H1 (cell line): ENCODE results near the gene MCC. TPM values are rescaled to one million over a fixed set of nuclear protein-coding genes. Genes with fewer than 3 reads are reported as not detected.

Experiments used
- CTCF ChIA-PET: fragments of 300-600 bp; sonication (Branson Sonifier 250); formaldehyde crosslinking; loops from one replicate; lab custom pipeline; 2021; ENCODE audit not compliant: partially characterized antibody; lab: Charles Lee
- POLR2A ChIA-PET: fragments of 300-600 bp; sonication (Branson Sonifier 250); formaldehyde crosslinking; loops from one replicate; lab custom pipeline; 2021; ENCODE audit warnings: inconsistent platforms; ENCODE audit not compliant: partially characterized antibody; lab: Charles Lee
- DNase-seq, 2 experiments: peaks; one replicate each; pipeline versions ENCODE4 v3.0.0 to v3.0.0-alpha.2; 2010 to 2022; ENCODE audit warnings: low spot score in 2 of 2, low read depth in 1 of 2, mixed read lengths in 1 of 2
- FAIRE-seq: peaks from 2 replicates; lab custom pipeline; 2011; peaks lifted over from hg19 to GRCh38; lab: Jason Lieb, UNC
- H2AFZ ChIP-seq: 2 replicates; pipeline ENCODE4 v1.8.1; 2012; ENCODE audit warnings: low read length, inconsistent platforms
- H2AK5ac ChIP-seq: 2 replicates; pipeline ENCODE4 v1.6.1; 2013; ENCODE audit warnings: low read depth, low read length
- H2BK120ac ChIP-seq: replicated peaks from 2 replicates; pipeline ENCODE3; 2013; ENCODE audit warnings: low read depth, low read length, inconsistent platforms
- H2BK12ac ChIP-seq: 2 replicates; pipeline ENCODE4 v1.6.1; 2013; ENCODE audit warnings: low read depth, low read length
- H2BK15ac ChIP-seq: 2 replicates; pipeline ENCODE4 v1.6.1; 2013; ENCODE audit warnings: low read length
- H2BK20ac ChIP-seq: 2 replicates; pipeline ENCODE4 v1.6.1; 2013; ENCODE audit warnings: low read length
- H2BK5ac ChIP-seq: 2 replicates; pipeline ENCODE4 v1.6.1; 2013; ENCODE audit warnings: low read depth, low read length
- H3K14ac ChIP-seq: 2 replicates; pipeline ENCODE4 v1.6.1; 2013; ENCODE audit warnings: inconsistent platforms; ENCODE audit not compliant: insufficient read length
- H3K18ac ChIP-seq: 2 replicates; pipeline ENCODE4 v1.6.1; 2013; ENCODE audit warnings: low read length; ENCODE audit errors: extremely low read depth
- H3K23ac ChIP-seq: 2 replicates; pipeline ENCODE4 v1.6.1; 2013; ENCODE audit warnings: inconsistent platforms; ENCODE audit not compliant: insufficient read length
- H3K23me2 ChIP-seq: 2 replicates; pipeline ENCODE4 v1.6.1; 2013; ENCODE audit warnings: low read depth, low read length
- H3K27ac ChIP-seq: 2 replicates; pipeline ENCODE4 v1.6.1; 2011; ENCODE audit warnings: low read depth, low read length, inconsistent platforms
- H3K27me3 ChIP-seq, 4 experiments: replicated peaks in 1 of 4; 1 replicate in 1 of 4; 2 replicates in 3 of 4; pipeline versions ENCODE4 v1.6.1 to v1.8.1; 2011 to 2013; ENCODE audit warnings: low read length in 3 of 4, mild to moderate bottlenecking in 3 of 4, inconsistent platforms in 2 of 4, mixed read lengths in 2 of 4, moderate library complexity in 1 of 4; ENCODE audit not compliant: control insufficient read depth in 3 of 4, insufficient read depth in 3 of 4; ENCODE audit errors: extremely low read depth in 1 of 4
- H3K36me3 ChIP-seq, 4 experiments: 2 replicates each; pipeline versions ENCODE4 v1.6.1 to v1.8.1; 2011 to 2013; ENCODE audit warnings: mild to moderate bottlenecking in 4 of 4, low read length in 3 of 4, moderate library complexity in 2 of 4, control low read depth in 1 of 4, inconsistent platforms in 1 of 4; ENCODE audit not compliant: insufficient read depth in 4 of 4, control insufficient read depth in 2 of 4
- H3K4ac ChIP-seq: replicated peaks from 2 replicates; pipeline ENCODE3; 2013; ENCODE audit warnings: low read length, low read depth, mixed read lengths, inconsistent platforms; ENCODE audit not compliant: insufficient read length
- H3K4me1 ChIP-seq, 4 experiments: replicated peaks in 1 of 4; 1 replicate in 1 of 4; 2 replicates in 3 of 4; pipeline versions ENCODE4 v1.6.1 to v1.8.1; 2011 to 2013; ENCODE audit warnings: low read length in 3 of 4, inconsistent platforms in 2 of 4, mixed read lengths in 1 of 4; ENCODE audit not compliant: insufficient read depth in 4 of 4, control insufficient read depth in 3 of 4
- H3K4me2 ChIP-seq, 2 experiments: 2 replicates each; pipeline versions ENCODE4 v1.6.1 to v1.8.1; 2011 to 2013; ENCODE audit warnings: low read depth in 2 of 2, low read length in 2 of 2, control low read depth in 1 of 2, inconsistent platforms in 1 of 2, mild to moderate bottlenecking in 1 of 2; ENCODE audit not compliant: insufficient read depth in 1 of 2
- H3K4me3 ChIP-seq, 4 experiments: fragments of 200-600, 300-600 bp in 1 of 4; sonication (generic), shearing (Covaris generic), sonication (Bioruptor Twin) in 1 of 4; 2 replicates each; pipeline versions ENCODE4 v1.5.1 to v1.8.1; 2011 to 2016; ENCODE audit warnings: low read length in 4 of 4, low read depth in 3 of 4, control low read depth in 2 of 4, inconsistent platforms in 2 of 4, mild to moderate bottlenecking in 2 of 4, mixed read lengths in 1 of 4, moderate library complexity in 1 of 4; ENCODE audit not compliant: insufficient read depth in 2 of 4; ENCODE audit errors: extremely low read depth in 1 of 4
- H3K56ac ChIP-seq: replicated peaks from 2 replicates; pipeline ENCODE3; 2013; ENCODE audit warnings: low read depth, mild to moderate bottlenecking, mixed read lengths, low read length, inconsistent platforms; ENCODE audit not compliant: insufficient read length
- H3K79me1 ChIP-seq: 2 replicates; pipeline ENCODE4 v1.6.1; 2013; ENCODE audit warnings: low read depth, low read length, control low read depth
- H3K79me2 ChIP-seq, 2 experiments: 2 replicates each; pipeline versions ENCODE4 v1.6.1 to v1.8.1; 2012 to 2013; ENCODE audit warnings: low read length in 2 of 2, mild to moderate bottlenecking in 2 of 2, inconsistent platforms in 1 of 2; ENCODE audit not compliant: insufficient read depth in 2 of 2, control insufficient read depth in 1 of 2
- H3K9ac ChIP-seq, 4 experiments: replicated peaks in 1 of 4; 1 replicate in 1 of 4; 2 replicates in 3 of 4; pipeline versions ENCODE4 v1.6.1 to v1.8.1; 2011 to 2013; ENCODE audit warnings: low read depth in 3 of 4, low read length in 3 of 4, control low read depth in 2 of 4, mild to moderate bottlenecking in 2 of 4, moderate library complexity in 2 of 4, inconsistent platforms in 1 of 4; ENCODE audit errors: extremely low read depth in 1 of 4
- H3K9me3 ChIP-seq, 2 experiments: 2 replicates each; pipeline versions ENCODE4 v1.6.1 to v1.8.1; 2012 to 2013; ENCODE audit warnings: mild to moderate bottlenecking in 2 of 2, moderate library complexity in 2 of 2, control low read depth in 1 of 2, inconsistent platforms in 1 of 2, low read depth in 1 of 2, low read length in 1 of 2, mixed read lengths in 1 of 2; ENCODE audit not compliant: insufficient read depth in 2 of 2
- H4K20me1 ChIP-seq, 2 experiments: replicated peaks in 1 of 2; 2 replicates each; pipeline versions ENCODE3 to v1.8.1; 2011 to 2013; ENCODE audit warnings: inconsistent platforms in 2 of 2, low read length in 2 of 2, mild to moderate bottlenecking in 1 of 2; ENCODE audit not compliant: insufficient read depth in 2 of 2, control insufficient read depth in 1 of 2
- H4K5ac ChIP-seq: 2 replicates; pipeline ENCODE4 v1.6.1; 2013; ENCODE audit warnings: low read length, low read depth, mixed read lengths, inconsistent platforms; ENCODE audit not compliant: insufficient read length
- H4K8ac ChIP-seq: 2 replicates; pipeline ENCODE4 v1.8.0; 2013; ENCODE audit warnings: mild to moderate bottlenecking, moderate library complexity, low read length, inconsistent platforms; ENCODE audit not compliant: insufficient read depth; ENCODE audit errors: extremely low read depth
- H4K91ac ChIP-seq: replicated peaks from 2 replicates; pipeline ENCODE3; 2013; ENCODE audit warnings: low read length, mixed read lengths, inconsistent platforms; ENCODE audit not compliant: insufficient read length
- ASH2L ChIP-seq: fragments of 200-600, 300-600 bp; sonication (generic); IDR thresholded peaks from one replicate; pipeline ENCODE4 v1.7.1; 2017; ENCODE audit warnings: low read length
- GABPA ChIP-seq: IDR thresholded peaks from 2 replicates; pipeline ENCODE4 v1.6.1; 2011; ENCODE audit warnings: mild to moderate bottlenecking, low read length, moderate library complexity, borderline replicate concordance; ENCODE audit not compliant: insufficient read depth
- KDM5A ChIP-seq: fragments of 200-600 bp; IDR thresholded peaks from 2 replicates; pipeline ENCODE4 v1.7.1; 2012; ENCODE audit warnings: mild to moderate bottlenecking, low read length, inconsistent platforms, mixed read lengths
- PHF8 ChIP-seq: fragments of 200-600 bp; sonication (generic); conservative IDR thresholded peaks from 2 replicates; pipeline ENCODE4 v1.7.1; 2012; ENCODE audit warnings: low read depth, mild to moderate bottlenecking, inconsistent platforms, low read length, moderate library complexity
- POU5F1 ChIP-seq: IDR thresholded peaks from 2 replicates; pipeline ENCODE4 v1.6.1; 2011; ENCODE audit warnings: low read depth, mild to moderate bottlenecking, low read length, moderate library complexity
- SRF ChIP-seq: IDR thresholded peaks from 2 replicates; pipeline ENCODE4 v1.6.1; 2011; ENCODE audit warnings: mild to moderate bottlenecking, low read depth, low read length, moderate library complexity
- WGBS, 2 experiments: shearing (Covaris generic) in 1 of 2; methylation state at CpG; one replicate each; pipeline versions ENCODE4 v1.1.6 to v1.1.7; 2013 to 2015; ENCODE audit warnings: low lambda C conversion rate in 2 of 2, mixed read lengths in 2 of 2, inconsistent platforms in 1 of 2, low coverage in 1 of 2, missing lambda C conversion rate in 1 of 2; ENCODE audit not compliant: insufficient replicate concordance in 2 of 2, insufficient coverage in 1 of 2, insufficient read length in 1 of 2; ENCODE audit errors: extremely low coverage in 1 of 2, missing lambda C conversion rate in 1 of 2; 5-methylcytosine and 5-hydroxymethylcytosine counted together
- polyA plus RNA-seq, 7 experiments: library from polyadenylated mRNA; depleted of rRNA in 3 of 7; stranded (reverse) in 5 of 7; unstranded in 2 of 7; fragments of >200 nt in 5 of 7; fragments of 200-250 nt in 2 of 7; gene quantifications; 1 replicate in 5 of 7; 2 replicates in 1 of 7; 4 replicates in 1 of 7; pipeline versions ENCODE4 v1.2.1 to v1.2.3, GENCODE V29; 2011 to 2013; ENCODE audit warnings: missing spikeins in 2 of 7, mixed read lengths in 2 of 7
- total RNA-seq: library from RNA; stranded (reverse); fragmentation: NEBNext Ultra II Directional; extraction: Animal tissue kit (Norgen Biotek cat#: 25700); gene quantifications from 2 replicates; pipeline ENCODE4 v1.2.1, GENCODE V29; 2021

Gene MCC
- total and polyA plus RNA-seq, 2 of the 8 experiments (the other 6 are each of a cell fraction or from before 2014, with no cell fraction given): 2.6 to 18.3 TPM

GRCh38 chr5:113161806-113162205 is 326.4 kb downstream of the MCC start:
- no peak overlapping the region for H3K27ac ChIP-seq
- TF ChIP-seq GABPA (no peak), POU5F1 (no peak), ASH2L (no peak), PHF8 (no peak), KDM5A (no peak), SRF (no peak)

More at GRCh38 chr5:113161806-113162205, 326.4 kb downstream of the MCC start:
- Histone ChIP-seq H3K23ac (no peak overlapping the region), H4K8ac (no peak overlapping the region), H4K20me1 (no peaks in the 10 kb centered on the region), H3K9me3 (no peaks in the 10 kb centered on the region), H3K4me2 (no peak overlapping the region), H3K4me3 (no peak overlapping the region), H3K9ac (no peak overlapping the region), H4K5ac (no peak overlapping the region), H3K4me1 (peaks cover 0 to 15% (median 1%) of the 10 kb centered on the region in 4 experiments; a peak in 3 of 7 replicates), H3K56ac (no peak overlapping the region), H2BK120ac (no peak overlapping the region), H3K23me2 (no peaks in the 10 kb centered on the region), H4K91ac (no peak overlapping the region), H2BK12ac (no peak overlapping the region), H2AFZ (no peak overlapping the region), H3K27me3 (peaks cover 0 to 1% (median 0%) of the 10 kb centered on the region in 4 experiments; a peak in 1 of 7 replicates), H2BK15ac (no peak overlapping the region), H3K79me2 (peaks cover 0 to 3% of the 10 kb centered on the region in 2 experiments; a peak in 1 of 4 replicates), H2BK5ac (no peak overlapping the region), H2BK20ac (no peak overlapping the region), H3K4ac (no peak overlapping the region), H3K36me3 (no peaks in the 10 kb centered on the region), H2AK5ac (no peak overlapping the region), H3K14ac (no peak overlapping the region), H3K79me1 (no peaks in the 10 kb centered on the region), H3K18ac (no peak overlapping the region)
- FAIRE-seq (no peak), DNase-seq (peak in 1 of 2 experiments; percentile 42)
- POLR2A ChIA-PET: interaction anchor here (0.6 kb wide), 1 partner anchor 27 kb away, joined by 3 read pairs; no protein-coding TSS in a partner anchor
- CTCF ChIA-PET: interaction anchor here (0.6 to 1.6 kb wide), 4 partner anchors 10 to 140 kb away, joined by 3 to 5 read pairs (median 4); no protein-coding TSS in a partner anchor
- 85% methylated on average over 6 of the region's 6 CpGs; no CpG with 5 or more reads in 1 of the 2 experiments for WGBS, 2 experiments
